Smooth muscle cell of the coronary artery (primary cell): ENCODE data around the gene C1QTNF5. TPM values are rescaled to one million over a fixed set of nuclear protein-coding genes. Genes with fewer than 3 reads are reported as not detected.

Experiments used
- total RNA-seq: library from RNA; depleted of rRNA; stranded (reverse); fragments of >200 nt; gene quantifications from 2 replicates; pipeline ENCODE4 v1.2.3, GENCODE V29; 2014; ENCODE audit warnings: low replicate concordance

The C1QTNF5 gene
- total RNA-seq = 10.6 and 11.6 TPM in 2 replicates

GRCh38 chr11:119340335-119341221, at the start of gene C1QTNF5:
Gene C1QTNF5, minus strand, starts transcription at chr11:119340883. Its CDS starts 486 bp downstream, at chr11:119340397.

GRCh38 chr11:119381181-119381988, 40.7 kb upstream of the C1QTNF5 start, which contains the start of gene USP2:
Gene USP2, minus strand, starts transcription at chr11:119381690. Its CDS starts 8,210 bp downstream, at chr11:119373480.

GRCh38 chr11:119346605-119347004, 5.9 kb upstream of the C1QTNF5 start, which contains the start of gene MFRP:
Gene MFRP, minus strand, starts transcription at chr11:119346705. Its CDS starts 192 bp downstream, at chr11:119346513.

GRCh38 chr11:119334174-119334930, 6.3 kb downstream of the C1QTNF5 start, which contains the start of gene RNF26:
Gene RNF26, plus strand, starts transcription at chr11:119334527. Its CDS starts 596 bp downstream, at chr11:119335123.

GRCh38 chr11:119316729-119317591, 23.7 kb downstream of the C1QTNF5 start, which contains the start of gene MCAM:
Gene MCAM, minus strand, starts transcription at chr11:119317130. Its CDS starts 29 bp downstream, at chr11:119317101.

Other genes starting within 250 kb of the C1QTNF5 start
- 9.8 and 19.9 TPM in 2 replicates for gene DPAGT1, start 239.0 kb downstream of the C1QTNF5 start, total RNA-seq
- 1.1 and 4.4 TPM in 2 replicates for gene C2CD2L, start 233.5 kb downstream of the C1QTNF5 start, total RNA-seq
- 10.9 and 18.8 TPM in 2 replicates for gene HINFP, start 219.3 kb downstream of the C1QTNF5 start, total RNA-seq
- under 0.01 and 0.15 TPM in 2 replicates for gene ABCG4, start 191.8 kb downstream of the C1QTNF5 start, total RNA-seq
- 9.7 and 14.3 TPM in 2 replicates for gene NLRX1, start 172.2 kb downstream of the C1QTNF5 start, total RNA-seq
- 0.35 TPM in 1 of 2 replicates, not detected in the other for gene NHERF4, start 155.4 kb downstream of the C1QTNF5 start, total RNA-seq
- 2.5 and 3.9 TPM in 2 replicates for gene CBL, start 134.5 kb downstream of the C1QTNF5 start, total RNA-seq
- 11.8 and 25.4 TPM in 2 replicates for gene MCAM, start 23.8 kb downstream of the C1QTNF5 start, total RNA-seq
- 1.9 and 2.7 TPM in 2 replicates for gene RNF26, start 6.4 kb downstream of the C1QTNF5 start, total RNA-seq
- under 0.01 TPM in 1 of 2 replicates, not detected in the other for gene MFRP, start 5.8 kb upstream of the C1QTNF5 start, total RNA-seq
- under 0.01 TPM in 2 replicates for gene USP2, start 40.8 kb upstream of the C1QTNF5 start, total RNA-seq
- 7.3 and 272 TPM in 2 replicates for gene THY1, start 82.3 kb upstream of the C1QTNF5 start, total RNA-seq